ENCODE measurements around the gene AIPL1. TPM values are rescaled to one million over a fixed set of nuclear protein-coding genes. Genes with fewer than 3 reads are reported as not detected.

Gene AIPL1
- total RNA-seq, 4 donors from 2014 or later = not detected

- TF ChIP-seq CTCF (IDR thresholded peaks at IDR 0.05; ENCODE audit: low read depth) = no peak
Measured at GRCh38 chr17:6387442-6387841, 47.5 kb downstream of the AIPL1 start.

DNA sequence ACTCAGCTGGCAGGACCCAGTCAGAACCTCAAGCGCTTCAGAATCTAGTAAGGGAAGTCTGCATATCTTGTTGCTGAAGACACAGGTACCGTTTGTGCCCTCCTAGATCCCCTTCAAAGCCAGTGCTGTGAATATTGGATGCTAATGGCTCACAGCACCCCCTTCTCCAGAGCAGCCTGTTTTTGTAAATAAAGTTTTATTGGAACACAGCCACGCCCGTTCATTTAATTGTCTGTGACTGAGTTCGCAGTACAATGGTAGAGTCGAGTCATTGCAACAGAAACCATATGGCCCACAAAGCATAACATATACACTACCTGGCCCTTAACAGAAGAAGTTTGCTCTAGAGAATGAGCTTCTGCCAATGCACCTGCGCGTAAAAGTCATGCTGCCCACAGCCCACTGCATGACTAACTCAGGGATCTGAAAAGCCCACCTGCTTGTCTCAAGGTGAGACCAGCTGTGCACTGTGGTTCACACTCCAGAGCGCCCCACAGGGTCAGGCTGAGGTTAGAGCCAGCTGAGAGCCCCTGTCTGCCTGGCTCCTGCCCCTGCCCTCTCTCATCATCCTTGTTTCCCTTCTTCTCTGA is 48.8 kb downstream of the AIPL1 start:
- no peak for TF ChIP-seq CTCF (IDR thresholded peaks at IDR 0.05; ENCODE audit: low read depth)

- no peak for TF ChIP-seq CTCF (IDR thresholded peaks at IDR 0.05; ENCODE audit: low read depth)
Measured at GRCh38 chr17:6384481-6384880, 50.4 kb downstream of the AIPL1 start.

- TF ChIP-seq CTCF (IDR thresholded peaks at IDR 0.05; ENCODE audit: low read depth) = no peak
Measured at GRCh38 chr17:6381526-6382465, 53.1 kb downstream of the AIPL1 start.

DNA sequence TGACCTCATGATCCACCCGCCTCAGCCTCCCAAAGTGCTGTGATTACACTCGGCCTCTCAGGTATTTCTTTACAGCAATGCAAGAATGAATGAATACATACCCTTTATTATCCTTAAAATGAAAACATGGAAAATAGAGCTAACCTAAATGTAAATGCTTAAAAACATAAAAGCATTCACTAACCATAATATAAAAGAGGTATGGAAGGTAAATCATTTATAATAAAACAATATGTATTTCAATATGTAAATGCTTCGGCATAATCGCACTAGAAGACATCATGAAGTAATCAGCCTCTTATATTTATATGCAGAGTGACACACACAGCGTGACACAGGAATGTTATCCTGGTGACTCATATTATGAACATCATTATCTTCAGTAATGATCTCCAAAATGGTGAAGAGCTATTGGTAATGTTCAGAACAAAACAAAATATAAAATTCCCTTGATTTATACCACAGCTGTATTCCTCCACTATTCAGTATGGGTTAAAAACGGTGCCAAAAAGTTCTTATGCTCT is 53.9 kb downstream of the AIPL1 start:
- no peak for TF ChIP-seq CTCF (IDR thresholded peaks at IDR 0.05; ENCODE audit: low read depth)

- no peak for TF ChIP-seq CTCF (IDR thresholded peaks at IDR 0.05; ENCODE audit: low read depth)
Measured at GRCh38 chr17:6377906-6378305, 57.0 kb downstream of the AIPL1 start.

GRCh38 chr17:6376931-6377361 is 58.0 kb downstream of the AIPL1 start:
- TF ChIP-seq CTCF (IDR thresholded peaks at IDR 0.05; ENCODE audit: low read depth) = no peak
